Prostate gland (tissue), 2 donors: Measurements from ENCODE around the gene UPF2. TPM values are rescaled to one million over a fixed set of nuclear protein-coding genes. Genes with fewer than 3 reads are reported as not detected.

Experiments used
- DNase-seq: peaks from one replicate; pipeline ENCODE4 v3.0.0-alpha.2; 2019; ENCODE audit warnings: low spot score
- H3K27ac ChIP-seq, 2 donors: fragments of 200-600 bp; sonication (generic); 2 replicates each; pipeline ENCODE4 v1.5.1; 2017 to 2019
- H3K27me3 ChIP-seq: fragments of 200-600 bp; sonication (generic); replicated peaks from 2 replicates; pipeline ENCODE4 v1.5.1; 2019; ENCODE audit not compliant: insufficient read depth
- H3K36me3 ChIP-seq, 2 donors: fragments of 200-600 bp; sonication (generic); 1 replicate in 1 of 2; 2 replicates in 1 of 2; pipeline versions ENCODE4 v1.5.1 to v1.8.1; 2017 to 2019
- H3K4me1 ChIP-seq: fragments of 200-600 bp; sonication (generic); replicated peaks from 2 replicates; pipeline ENCODE4 v1.5.1; 2019
- H3K4me3 ChIP-seq, 2 donors: fragments of 200-600 bp; sonication (generic); 2 replicates each; pipeline ENCODE4 v1.5.1; 2017 to 2019
- H3K9me3 ChIP-seq: fragments of 200-600 bp; sonication (generic); 2 replicates; pipeline ENCODE4 v1.5.1; 2017
- CTCF ChIP-seq, 4 experiments: fragments of 200-600 bp in 2 of 4; fragments of 450-650 bp in 2 of 4; sonication (generic) in 2 of 4; IDR thresholded peaks; 1 replicate in 3 of 4; 2 replicates in 1 of 4; pipeline ENCODE4 v1.5.1; 2016 to 2019; ENCODE audit warnings: antibody characterized with exemption in 4 of 4, mild to moderate bottlenecking in 2 of 4, moderate library complexity in 2 of 4
- POLR2A ChIP-seq: fragments of 450-650 bp; IDR thresholded peaks from one replicate; pipeline ENCODE4 v1.6.1; 2016; ENCODE audit warnings: antibody characterized with exemption, mild to moderate bottlenecking
- POLR2AphosphoS5 ChIP-seq: sonication (generic); formaldehyde crosslinking; IDR thresholded peaks from one replicate; pipeline ENCODE4 v1.6.1; 2017; ENCODE audit warnings: antibody characterized with exemption
- WGBS: methylation state at CpG from one replicate; pipeline ENCODE4 v1.1.5; 2018; 5-methylcytosine and 5-hydroxymethylcytosine counted together
- intact Hi-C: fragments of 100-400 bp; cut with DNase I; formaldehyde crosslinking; loops from one replicate; pipeline ENCODE4 v1.14.2; 2022
- total RNA-seq, 2 donors: library from RNA; depleted of rRNA; stranded (reverse); fragments of >200 nt; gene quantifications; one replicate each; pipeline ENCODE4 v1.1.0, GENCODE V29; 2016

Gene UPF2
- total RNA-seq, 2 donors from 2014 or later, result 21.4 to 31.7 TPM

- Histone ChIP-seq H3K27me3 (no peaks in the 10 kb centered on the region), H3K27ac (peak overlapping the region; percentile 98), H3K36me3 (no peaks in the 10 kb centered on the region), H3K4me3 (peak overlapping the region; percentile 90 to 98), H3K4me1 (no peaks in the 10 kb centered on the region), H3K9me3 (no peaks in the 10 kb centered on the region)
- no peak for DNase-seq
- intact Hi-C loops, result loop anchor here (2.0 kb wide), 1 partner anchor 26 kb away; the partner anchor contains the start of gene DHTKD1
- TF ChIP-seq CTCF (IDR thresholded peaks at IDR 0.05), result no peak
- TF ChIP-seq POLR2A, result peak; percentile 58
- under 1% methylated on average over 31 of the region's 31 CpGs for WGBS
These were observed 206 bp downstream of the UPF2 start for GRCh38 chr10:12042409-12042796.

DNA sequence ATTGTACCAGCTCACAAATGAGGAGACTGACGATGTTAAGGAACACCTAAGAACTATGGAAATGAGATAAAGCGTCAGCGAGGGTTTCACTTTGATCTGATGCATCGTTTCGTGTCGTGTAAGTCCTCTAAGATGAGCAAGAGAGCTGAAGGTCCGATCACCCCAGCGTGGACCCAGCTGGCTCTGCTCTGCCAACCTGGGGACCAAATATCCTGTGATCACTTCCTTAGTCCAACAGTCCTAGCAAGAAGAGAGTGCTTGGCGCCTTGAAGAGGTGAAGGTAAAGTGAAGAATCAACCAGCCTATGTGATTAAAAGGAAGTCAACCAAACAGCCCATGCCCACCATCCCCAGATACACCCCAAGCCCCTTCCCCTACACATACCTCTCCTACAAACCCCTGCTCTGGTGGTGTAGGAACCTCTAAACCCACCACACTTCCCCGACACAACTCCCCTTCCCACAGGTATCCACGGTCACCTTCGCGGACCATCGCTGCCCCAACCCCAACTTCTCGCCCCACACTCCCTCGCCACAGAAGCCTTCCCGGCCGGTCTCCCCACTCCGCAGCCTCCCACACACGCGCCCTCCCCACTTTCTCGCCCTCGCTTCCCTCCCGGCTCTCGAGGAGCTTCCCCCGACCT, 722 bp downstream of the UPF2 start:
- Histone ChIP-seq H3K27ac (peak overlapping the region; percentile 98), H3K36me3 (no peaks in the 10 kb centered on the region), H3K27me3 (no peaks in the 10 kb centered on the region), H3K4me3 (peak overlapping the region; percentile 90 to 98), H3K4me1 (no peaks in the 10 kb centered on the region), H3K9me3 (no peaks in the 10 kb centered on the region)
- TF ChIP-seq CTCF (IDR thresholded peaks at IDR 0.05) (no peak), POLR2A (no peak), POLR2AphosphoS5 (no peak)
- intact Hi-C loops, result loop anchor here (2.0 kb wide), 1 partner anchor 27 kb away; the partner anchor contains the start of gene DHTKD1
- WGBS, result 1% methylated on average over 26 of the region's 26 CpGs
- DNase-seq, result peak; percentile 13

DNA sequence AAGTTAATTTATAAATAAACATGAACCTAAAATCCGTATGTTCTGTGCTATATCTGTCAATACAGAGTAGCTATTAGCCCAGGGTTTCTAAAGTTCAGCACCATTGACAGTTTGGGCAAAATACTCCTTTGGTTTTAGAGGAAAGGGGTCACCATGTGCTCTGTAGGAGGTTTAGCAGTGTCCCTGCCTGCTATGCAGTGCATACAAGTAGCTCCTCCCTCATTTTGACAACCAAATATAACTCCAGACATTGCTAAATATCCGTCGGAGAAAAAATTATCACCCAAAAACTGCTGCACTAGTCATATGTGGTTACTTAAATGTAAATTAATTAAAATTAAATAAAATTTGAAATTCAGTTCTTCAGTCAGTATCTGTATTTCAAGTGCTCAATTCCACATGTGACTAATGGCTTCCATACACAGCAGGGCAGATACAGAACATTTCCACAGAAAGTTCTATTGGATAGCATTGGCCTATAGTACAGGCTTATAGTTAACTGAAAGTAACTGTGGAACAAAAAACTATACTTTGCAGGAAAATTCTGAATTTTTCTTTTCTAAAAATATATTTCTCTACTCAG, 6.4 kb downstream of the UPF2 start:
- intact Hi-C loops, result no loop called here
- 79% methylated on average over 3 of the region's 3 CpGs for WGBS
- no peaks in the 10 kb centered on the region for H3K9me3 ChIP-seq
- no peak overlapping the region for H3K27ac ChIP-seq
- TF ChIP-seq CTCF (IDR thresholded peaks at IDR 0.05), result no peak
- no peak for TF ChIP-seq POLR2AphosphoS5
- TF ChIP-seq POLR2A, result no peak
- no peaks in the 10 kb centered on the region for H3K36me3 ChIP-seq
- no peaks in the 10 kb centered on the region for H3K4me1 ChIP-seq
- H3K4me3 ChIP-seq, result no peak overlapping the region
- DNase-seq, result no peak
- no peaks in the 10 kb centered on the region for H3K27me3 ChIP-seq

- Histone ChIP-seq H3K4me1 (no peaks in the 10 kb centered on the region), H3K9me3 (no peaks in the 10 kb centered on the region), H3K36me3 (peaks cover 0 to 5% of the 10 kb centered on the region in 2 donors), H3K27me3 (no peaks in the 10 kb centered on the region), H3K27ac (no peak overlapping the region), H3K4me3 (no peak overlapping the region)
- TF ChIP-seq CTCF (IDR thresholded peaks at IDR 0.05) (no peak), POLR2AphosphoS5 (no peak), POLR2A (no peak)
- intact Hi-C loops, result no loop called here
- WGBS, result 87% methylated on average over 4 of the region's 4 CpGs
- no peak for DNase-seq
These were observed 11.2 kb downstream of the UPF2 start for GRCh38 chr10:12031404-12031803.

- Histone ChIP-seq H3K4me1 (no peaks in the 10 kb centered on the region), H3K4me3 (no peak overlapping the region), H3K36me3 (peaks cover 0 to 5% of the 10 kb centered on the region in 2 donors), H3K27ac (no peak overlapping the region), H3K9me3 (no peaks in the 10 kb centered on the region), H3K27me3 (no peaks in the 10 kb centered on the region)
- DNase-seq, result no peak
- TF ChIP-seq POLR2AphosphoS5, result no peak
- no peak for TF ChIP-seq POLR2A
- TF ChIP-seq CTCF (IDR thresholded peaks at IDR 0.05), result no peak
- intact Hi-C loops, result no loop called here
- 93% methylated on average over 2 of the region's 2 CpGs for WGBS
These were observed 15.1 kb downstream of the UPF2 start for GRCh38 chr10:12027539-12027938.
